Epithelial cell of prostate (primary cell): Measurements from ENCODE around the gene IL17RB.

Experiments
- DNase-seq: peaks from one replicate; pipeline ENCODE4 v3.0.0-alpha.2; 2011; ENCODE audit warnings: low read depth, low spot score
- H3K27ac ChIP-seq: fragments of 450-650 bp; 2 replicates; pipeline ENCODE4 v1.5.1; 2017; ENCODE audit warnings: mild to moderate bottlenecking

Gene IL17RB

GRCh38 chr3:53811143-53811927 lies 35.0 kb upstream of the IL17RB start:
- no peak overlapping the region for H3K27ac ChIP-seq
- DNase-seq, result no peak

DNA sequence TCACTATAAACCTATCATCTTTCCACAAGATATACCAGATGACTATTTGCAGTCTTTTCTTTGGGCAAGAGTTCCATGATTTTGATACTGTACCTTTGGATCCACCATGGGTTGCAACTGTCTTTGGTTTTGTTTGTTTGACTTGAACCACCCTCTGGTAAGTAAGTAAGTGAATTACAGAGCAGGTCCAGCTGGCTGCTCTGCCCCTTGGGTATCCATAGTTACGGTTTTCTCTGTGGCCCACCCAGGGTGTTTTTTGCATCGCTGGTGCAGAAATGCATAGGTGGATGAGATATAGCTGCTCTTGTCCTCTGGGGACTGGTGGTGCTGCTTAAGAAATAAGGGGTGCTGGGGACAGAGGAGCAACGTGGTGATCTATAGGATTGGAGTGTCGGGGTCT lies 33.9 kb upstream of the IL17RB start:
- H3K27ac ChIP-seq, result no peak overlapping the region
- DNase-seq, result no peak

DNA sequence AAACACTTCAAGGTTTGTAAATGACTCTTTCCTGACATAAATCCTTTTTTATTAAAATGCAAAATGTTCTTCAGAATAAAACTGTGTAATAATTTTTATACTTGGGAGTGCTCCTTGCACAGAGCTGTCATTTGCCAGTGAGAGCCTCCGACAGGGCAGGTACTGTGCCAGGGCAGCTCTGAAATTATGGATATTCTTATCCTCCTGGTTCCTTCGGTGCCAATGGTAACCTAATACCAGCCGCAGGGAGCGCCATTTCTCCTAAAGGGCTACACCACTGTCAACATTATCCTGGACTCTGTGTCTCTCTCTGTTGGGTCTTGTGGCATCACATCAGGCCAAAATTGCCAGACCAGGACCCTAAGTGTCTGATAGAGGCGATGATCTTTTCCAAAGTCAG lies 33.1 kb upstream of the IL17RB start:
- H3K27ac ChIP-seq, result no peak overlapping the region
- DNase-seq, result no peak

DNA sequence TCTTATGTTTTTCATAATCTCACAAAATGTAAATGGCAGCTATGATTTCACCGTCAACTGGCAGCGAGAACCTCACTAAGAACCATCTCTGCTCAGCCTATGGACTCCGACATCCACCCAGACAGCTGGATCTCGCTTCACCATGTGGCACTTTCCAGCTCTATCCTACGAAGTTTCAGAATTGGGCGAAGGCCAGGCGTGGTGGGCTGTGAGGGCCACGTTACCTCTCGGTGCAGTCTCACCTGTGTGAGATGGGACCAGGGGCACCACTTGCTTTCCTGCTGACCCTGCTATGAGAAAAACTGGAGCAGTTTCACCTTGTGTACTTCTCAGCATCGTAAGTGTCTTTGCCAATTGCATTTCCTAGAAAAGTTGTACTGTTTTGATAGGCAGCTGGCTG lies 32.5 kb upstream of the IL17RB start:
- no peak overlapping the region for H3K27ac ChIP-seq
- no peak for DNase-seq

DNA sequence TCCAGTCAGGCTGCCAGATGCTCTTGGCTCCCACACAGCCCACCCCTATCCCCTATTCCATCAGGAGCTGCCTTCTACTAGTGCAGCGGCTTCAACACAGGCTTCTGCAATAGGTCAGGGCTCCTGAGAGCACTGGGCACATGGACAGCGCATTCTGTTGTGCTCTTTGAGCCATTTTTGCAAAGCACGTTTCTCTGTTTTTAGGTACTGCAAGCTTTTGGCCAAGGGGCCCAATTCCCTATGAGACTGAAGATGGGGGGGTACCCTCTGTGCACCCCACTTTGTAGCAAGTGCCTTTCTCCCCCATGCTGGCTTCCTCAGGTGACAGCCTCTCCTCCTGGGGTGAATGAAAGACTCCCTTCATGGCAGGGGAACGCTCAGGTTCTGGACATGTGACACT lies 31.3 kb upstream of the IL17RB start:
- DNase-seq, result no peak
- no peak overlapping the region for H3K27ac ChIP-seq

DNA sequence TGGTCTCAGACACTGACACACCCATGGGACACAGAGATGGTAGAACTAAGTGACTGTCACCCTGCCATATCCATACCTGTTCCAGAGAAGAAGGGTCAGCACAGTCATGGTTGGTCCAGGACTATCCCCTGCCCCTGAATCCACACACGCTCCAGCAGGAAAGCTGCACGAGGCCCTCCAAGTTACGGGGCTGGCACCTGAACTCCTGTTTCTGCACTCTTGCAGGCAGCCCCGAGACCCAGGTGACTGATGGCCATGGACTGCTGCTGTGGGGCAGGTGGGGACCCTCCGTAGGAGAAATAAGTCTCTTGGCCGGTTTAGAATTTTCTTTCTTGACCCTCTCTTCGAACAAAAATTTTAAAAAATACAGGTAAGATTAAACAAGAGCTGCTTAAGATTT lies 30.7 kb upstream of the IL17RB start:
- no peak for DNase-seq
- no peak overlapping the region for H3K27ac ChIP-seq

- DNase-seq, result no peak
- no peak overlapping the region for H3K27ac ChIP-seq
Measured at GRCh38 chr3:53816425-53816824, 29.9 kb upstream of the IL17RB start.

DNA sequence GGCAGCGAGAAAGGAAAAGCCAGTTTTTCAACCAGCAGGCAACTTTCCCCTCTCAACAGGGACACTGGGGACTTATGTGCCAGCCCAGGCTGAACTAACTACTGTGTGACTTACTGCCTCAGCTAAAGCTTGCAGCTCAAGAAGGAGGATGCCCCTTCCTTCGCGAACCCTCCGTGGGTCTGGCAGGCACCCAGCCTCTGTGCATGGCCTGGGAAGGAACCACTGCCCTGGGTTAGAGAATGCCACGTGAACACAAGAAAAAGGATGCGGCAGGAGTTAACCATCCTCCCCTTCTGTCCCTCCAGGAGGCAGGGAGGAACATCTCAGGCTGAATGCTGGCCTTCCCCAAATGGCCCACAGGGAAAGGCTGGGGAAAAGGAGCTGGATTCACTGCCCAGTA lies 29.2 kb upstream of the IL17RB start:
- no peak overlapping the region for H3K27ac ChIP-seq
- no peak for DNase-seq

DNA sequence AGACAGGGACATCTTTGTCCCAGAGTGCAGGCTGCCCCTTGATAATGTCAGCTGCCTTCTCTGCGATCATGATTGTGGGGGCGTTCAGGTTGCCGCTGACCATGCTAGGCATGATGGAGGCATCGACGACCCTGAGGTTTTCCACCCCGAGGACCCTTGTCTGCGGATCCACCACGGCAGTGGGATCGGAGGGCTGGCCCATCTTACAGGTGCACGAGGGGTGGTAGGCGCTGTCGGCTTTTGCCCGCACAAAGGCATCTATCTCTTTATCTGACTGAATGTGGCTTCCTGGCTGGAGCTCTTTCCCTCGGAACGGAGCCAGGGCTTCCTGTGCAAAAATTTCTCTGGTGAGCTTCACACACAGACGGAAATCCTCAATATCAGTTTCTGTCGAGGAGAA lies 28.6 kb upstream of the IL17RB start:
- no peak overlapping the region for H3K27ac ChIP-seq
- DNase-seq, result no peak

DNA sequence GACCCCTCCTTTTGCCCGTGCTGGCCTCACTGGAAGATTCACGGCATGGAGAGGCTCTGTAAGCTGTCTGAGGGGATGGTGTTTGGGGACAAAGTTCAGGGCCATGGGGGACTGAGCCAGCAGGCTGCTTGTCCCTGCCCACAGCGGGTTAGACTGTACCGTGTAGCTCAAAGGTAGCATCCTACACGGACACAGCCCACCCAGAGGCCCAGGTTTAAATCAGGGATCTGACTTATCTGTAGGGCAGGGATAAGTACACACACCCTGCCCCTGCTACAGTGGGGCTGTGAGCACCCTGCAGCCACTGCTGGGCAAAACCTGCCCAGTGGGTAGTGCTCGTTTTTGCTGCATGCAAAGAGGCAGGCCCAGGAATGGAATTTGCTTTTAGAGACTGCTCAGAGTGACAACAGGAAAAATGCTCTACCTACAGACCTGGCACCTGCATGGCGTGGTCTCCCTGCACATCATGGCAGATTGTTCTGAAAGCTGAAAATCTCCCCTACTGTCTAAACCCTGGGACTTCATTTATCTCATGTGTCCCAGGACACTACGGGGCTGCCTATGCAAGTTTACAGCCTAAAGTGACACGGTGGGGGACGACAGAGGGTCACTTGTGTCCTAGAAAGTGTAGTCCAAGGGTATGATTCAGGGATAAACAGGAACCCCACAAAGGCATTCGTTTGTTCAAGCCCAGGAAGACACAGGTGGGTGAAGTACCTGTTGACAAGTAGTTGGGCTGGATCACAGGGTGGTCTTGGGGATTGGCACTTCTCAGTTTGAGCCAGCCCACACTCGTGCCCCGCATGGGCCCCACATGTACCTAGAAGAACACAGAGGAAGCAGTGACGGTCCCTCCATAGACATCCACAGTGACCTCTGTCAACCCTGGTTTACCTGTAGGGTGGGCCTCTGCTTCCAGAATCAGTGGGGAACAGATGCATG lies 27.9 kb upstream of the IL17RB start:
- DNase-seq, result no peak
- no peak overlapping the region for H3K27ac ChIP-seq

DNA sequence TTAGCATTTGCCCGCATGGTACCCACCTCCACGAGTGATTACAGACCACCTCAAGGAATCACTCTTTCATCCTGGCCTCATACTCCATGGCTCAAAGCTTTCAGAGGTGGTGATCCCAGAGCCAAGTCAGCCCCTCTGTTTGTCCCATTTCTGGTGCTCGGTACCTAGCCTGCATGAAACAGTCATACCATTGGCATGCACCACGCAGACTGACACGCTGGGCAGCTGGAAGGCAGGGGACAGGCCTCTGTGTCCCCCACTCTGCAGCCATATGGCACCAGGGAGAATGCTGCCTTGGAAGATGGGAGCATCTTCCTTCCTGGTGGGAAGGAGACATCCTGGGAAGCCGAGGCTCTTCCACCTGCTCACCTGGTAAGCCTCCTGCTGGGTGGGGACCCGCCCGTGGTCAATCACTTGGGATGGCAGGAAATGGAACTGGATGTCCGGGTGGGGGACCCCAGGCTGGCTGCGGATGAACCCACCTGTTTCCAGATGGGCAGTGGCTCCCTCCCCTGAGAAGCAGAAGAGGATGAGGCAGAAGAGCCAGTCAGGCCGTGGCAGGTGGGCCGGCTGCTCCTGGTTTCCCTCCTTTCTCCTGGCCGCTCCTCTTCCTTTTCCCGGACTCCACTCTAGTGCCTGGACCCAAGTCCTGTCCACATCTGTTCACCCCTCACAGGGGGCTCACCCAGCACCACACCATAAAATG lies 27.1 kb upstream of the IL17RB start:
- no peak overlapping the region for H3K27ac ChIP-seq
- DNase-seq, result no peak

DNA sequence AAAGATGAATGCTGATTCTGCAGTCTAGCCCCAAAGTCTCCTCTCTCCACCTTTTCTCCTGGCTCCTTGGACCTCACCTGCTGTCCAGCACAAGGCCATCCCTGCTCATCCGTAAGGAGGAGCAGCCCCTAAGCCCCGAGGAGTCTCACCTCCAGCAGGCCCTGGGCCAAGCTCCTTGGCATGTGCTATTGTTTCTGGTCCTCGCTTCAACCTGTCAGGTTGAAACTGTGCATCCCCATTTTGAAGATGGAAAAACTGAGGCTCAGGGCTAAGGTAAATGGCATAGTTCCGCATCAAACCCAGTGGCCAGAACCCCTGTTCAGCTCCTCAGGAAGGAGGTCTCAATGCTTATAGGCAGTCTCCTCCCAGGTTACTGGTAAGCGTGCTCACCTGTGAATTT lies 26.3 kb upstream of the IL17RB start:
- DNase-seq, result no peak
- H3K27ac ChIP-seq, result no peak overlapping the region

- DNase-seq, result no peak
- no peak overlapping the region for H3K27ac ChIP-seq
Measured at GRCh38 chr3:53820756-53821580, 25.4 kb upstream of the IL17RB start.

- no peak overlapping the region for H3K27ac ChIP-seq
- peak; percentile 53 for DNase-seq
Measured at GRCh38 chr3:53821631-53822121, 24.7 kb upstream of the IL17RB start.

DNA sequence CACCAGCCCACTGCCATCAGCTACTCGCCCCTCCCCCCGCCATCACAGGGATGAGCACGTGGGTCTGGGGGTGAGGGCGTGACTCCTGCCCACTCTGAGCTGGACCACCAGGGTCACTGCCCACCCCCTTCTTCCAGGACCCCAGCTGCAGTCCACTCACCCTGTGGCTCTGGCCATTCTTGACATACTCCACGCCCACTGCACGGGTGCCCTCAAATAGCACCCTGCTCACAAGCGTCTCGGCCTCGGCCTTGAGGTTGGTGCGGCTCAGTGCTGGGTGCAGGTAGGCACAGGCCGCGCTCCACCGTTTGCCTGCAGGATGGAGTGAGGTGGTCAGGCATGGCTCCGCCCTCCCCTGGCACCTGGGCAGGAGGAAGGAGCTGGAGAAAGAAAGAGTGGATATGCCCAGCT lies 24.0 kb upstream of the IL17RB start:
- no peak overlapping the region for H3K27ac ChIP-seq
- DNase-seq, result no peak

- DNase-seq, result no peak
- no peak overlapping the region for H3K27ac ChIP-seq
Measured at GRCh38 chr3:53823026-53823955, 23.1 kb upstream of the IL17RB start.

DNA sequence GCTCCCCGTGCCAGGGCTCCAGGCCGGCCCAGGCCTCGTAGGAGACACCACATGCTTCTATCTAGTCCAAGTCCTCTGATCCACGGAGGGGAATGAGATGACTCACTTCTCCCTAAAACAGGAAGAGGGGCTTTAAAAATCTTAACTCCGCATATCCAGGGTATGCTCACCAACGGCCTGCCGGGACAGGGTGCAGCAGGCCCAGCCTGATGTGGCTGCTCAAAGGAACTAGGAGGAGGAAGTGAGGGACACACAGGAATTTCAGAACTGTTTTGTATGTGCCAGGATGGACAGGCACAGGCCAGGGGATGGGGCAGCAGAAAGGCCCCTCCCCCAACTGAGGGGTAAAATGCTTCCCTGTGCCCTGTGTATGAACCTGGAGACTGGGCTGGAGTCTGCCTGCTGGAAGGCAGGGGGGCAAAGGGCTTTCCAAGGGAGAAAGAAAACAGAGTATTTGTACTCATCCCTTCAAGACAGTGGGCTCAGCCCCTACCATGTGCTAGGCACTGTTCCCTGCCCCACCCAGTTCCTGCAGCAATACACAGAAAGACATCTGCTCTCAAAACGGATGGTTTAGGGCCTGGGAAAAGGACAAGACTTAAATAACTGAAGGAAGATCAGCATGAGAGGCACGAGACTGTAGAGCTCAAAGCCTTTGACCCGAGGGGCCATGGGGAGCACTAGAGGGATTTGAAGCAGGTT lies 22.3 kb upstream of the IL17RB start:
- no peak overlapping the region for H3K27ac ChIP-seq
- DNase-seq, result no peak

DNA sequence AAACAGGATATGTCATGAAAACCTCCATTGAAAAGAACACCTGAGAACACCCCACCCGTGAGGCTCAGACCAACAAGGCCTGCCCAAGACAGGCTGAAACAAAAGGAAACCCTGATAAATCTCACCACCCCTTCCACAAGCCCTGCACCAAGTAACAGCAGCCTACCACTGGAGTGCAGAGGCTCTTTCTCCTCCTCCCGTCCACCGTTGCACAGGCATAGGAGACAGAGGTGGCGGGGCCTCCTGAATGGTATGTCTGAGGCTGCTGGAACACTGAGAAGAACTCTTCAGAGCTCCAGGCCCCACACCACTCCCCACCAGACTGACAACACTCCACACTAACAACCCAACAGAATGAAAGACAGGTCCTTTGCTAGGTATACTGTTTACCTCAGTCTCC lies 21.6 kb upstream of the IL17RB start:
- DNase-seq, result no peak
- H3K27ac ChIP-seq, result no peak overlapping the region
